ENCODE data around the gene KIRREL3.

Gene KIRREL3

GRCh38 chr11:126949066-126949891, 51.3 kb downstream of the KIRREL3 start:
- peak; percentile 83 for DNase-seq

DNA sequence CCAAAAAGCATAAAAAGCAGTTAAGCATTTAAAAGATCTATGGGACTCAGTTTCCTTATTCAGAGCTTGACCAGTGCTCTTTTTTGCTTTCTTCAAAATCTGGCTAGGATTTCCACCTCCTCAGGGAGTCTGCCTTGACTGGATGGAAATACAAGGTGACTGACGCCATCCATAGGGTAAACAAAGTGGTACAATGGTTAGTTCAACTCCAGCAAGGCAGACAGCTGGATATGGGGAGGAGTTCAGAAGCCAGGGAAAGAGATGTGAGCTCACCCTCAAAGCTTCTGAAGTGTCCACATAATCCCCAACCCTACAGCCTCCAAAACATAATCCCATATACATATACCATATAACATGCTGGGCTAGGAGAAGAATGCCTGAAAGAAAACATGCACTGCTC, 52.0 kb downstream of the KIRREL3 start:
- peak; percentile 25 for DNase-seq

DNA sequence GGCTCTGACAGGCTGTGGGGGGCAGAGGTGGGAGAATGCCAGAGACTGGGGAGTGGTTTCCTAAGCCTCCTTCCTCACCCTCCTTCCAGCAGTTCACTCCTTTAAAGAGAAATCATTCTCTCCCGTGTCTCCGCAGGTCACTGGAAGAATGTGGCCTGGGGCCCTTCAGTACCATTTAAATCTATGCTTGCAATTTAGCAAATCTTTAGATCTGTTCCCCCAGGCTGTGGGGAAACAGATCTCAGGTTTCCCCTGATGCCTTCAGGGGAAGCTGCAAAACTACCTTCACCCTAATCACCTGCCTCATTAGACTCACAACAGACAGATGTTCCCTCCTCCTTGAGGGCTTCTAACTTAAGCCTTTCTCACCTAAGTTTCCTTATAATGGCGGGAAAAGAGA, 55.3 kb downstream of the KIRREL3 start:
- DNase-seq: no peak

- DNase-seq: no peak
Observed at GRCh38 chr11:126943316-126943715, 57.3 kb downstream of the KIRREL3 start.

GRCh38 chr11:126942146-126942545, 58.4 kb downstream of the KIRREL3 start:
- no peak for DNase-seq

DNA sequence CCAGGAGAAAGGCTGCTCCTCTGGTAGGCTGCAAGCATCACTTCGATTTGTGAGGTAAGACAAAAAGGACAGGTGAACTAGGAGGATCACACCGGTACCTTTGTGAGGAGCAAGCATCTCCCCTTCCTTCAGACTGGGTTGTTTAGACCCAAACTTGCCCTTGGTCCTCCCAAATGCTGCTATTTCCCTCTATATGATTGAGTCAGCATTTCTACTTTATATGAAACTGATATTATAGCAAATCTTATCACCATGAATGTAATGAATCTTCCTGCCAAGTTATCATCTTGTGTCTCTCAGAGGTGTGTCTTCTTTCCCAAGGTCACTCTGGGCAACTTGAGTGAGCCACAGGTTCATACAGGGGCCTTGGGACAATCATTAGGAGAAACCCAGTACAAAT, 61.0 kb downstream of the KIRREL3 start:
- no peak for DNase-seq

DNA sequence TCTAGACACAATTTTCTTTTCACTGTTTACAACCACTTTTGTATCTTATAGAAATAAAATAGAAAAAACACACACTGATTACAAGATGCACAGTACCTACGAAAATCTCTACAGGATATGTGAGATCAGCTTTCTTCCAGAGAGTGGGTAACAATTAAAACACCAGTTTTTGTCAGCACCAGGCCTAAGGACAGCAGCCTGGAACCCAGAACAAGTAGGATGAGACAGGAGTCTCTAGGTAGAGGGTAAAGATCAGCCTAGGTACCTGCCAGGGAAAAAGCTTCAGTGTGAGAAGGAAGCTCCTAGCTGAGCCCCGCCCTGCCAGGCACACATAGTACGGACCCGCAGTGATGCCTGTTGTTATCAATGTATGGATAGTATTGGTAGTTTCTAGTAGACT, 61.9 kb downstream of the KIRREL3 start:
- no peak for DNase-seq

DNA sequence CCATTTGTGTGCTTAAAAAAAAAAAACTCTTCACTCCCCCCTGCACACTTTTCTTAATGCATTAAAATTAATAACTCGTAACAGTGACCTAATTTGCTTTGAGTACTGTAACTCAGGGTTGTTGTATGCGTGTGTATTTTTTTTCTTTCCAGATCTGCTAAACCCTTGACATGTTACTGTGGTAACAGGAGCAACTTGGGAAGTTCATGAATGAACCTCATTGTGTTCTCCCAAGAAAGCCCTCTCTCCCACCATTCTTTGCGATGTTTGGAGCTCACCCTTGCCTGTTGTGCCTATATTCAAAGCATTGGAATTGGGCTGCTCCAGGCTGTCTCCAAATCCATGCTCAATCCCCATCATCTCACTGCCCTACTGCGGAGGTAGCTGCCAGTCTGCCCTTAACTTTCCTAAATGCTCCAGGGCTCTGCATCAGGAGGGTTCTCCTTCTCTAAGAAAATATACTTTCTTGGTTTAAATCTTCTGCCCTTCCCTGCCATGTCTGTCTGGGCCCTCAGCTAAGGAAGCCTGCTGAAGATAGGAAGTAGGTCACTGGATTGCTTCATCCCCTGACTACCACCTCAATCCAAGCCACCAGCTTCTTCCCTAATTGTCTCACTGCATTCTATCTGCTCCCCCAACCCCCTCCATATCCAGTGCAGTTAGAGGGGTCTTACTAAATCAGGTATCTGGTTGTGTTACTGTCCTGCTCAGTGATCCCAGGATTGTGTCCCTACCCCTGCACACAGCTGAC, 70.3 kb downstream of the KIRREL3 start:
- DNase-seq: peak; percentile 11

- DNase-seq: peak; percentile 89
Observed at GRCh38 chr11:126929179-126930061, 71.2 kb downstream of the KIRREL3 start.

- peak; percentile 17 for DNase-seq
Observed at GRCh38 chr11:126927623-126928022, 72.9 kb downstream of the KIRREL3 start.

GRCh38 chr11:126926376-126926791, 74.2 kb downstream of the KIRREL3 start:
- peak; percentile 28 for DNase-seq

GRCh38 chr11:126925321-126926093, 75.1 kb downstream of the KIRREL3 start:
- DNase-seq: peak; percentile 47

DNA sequence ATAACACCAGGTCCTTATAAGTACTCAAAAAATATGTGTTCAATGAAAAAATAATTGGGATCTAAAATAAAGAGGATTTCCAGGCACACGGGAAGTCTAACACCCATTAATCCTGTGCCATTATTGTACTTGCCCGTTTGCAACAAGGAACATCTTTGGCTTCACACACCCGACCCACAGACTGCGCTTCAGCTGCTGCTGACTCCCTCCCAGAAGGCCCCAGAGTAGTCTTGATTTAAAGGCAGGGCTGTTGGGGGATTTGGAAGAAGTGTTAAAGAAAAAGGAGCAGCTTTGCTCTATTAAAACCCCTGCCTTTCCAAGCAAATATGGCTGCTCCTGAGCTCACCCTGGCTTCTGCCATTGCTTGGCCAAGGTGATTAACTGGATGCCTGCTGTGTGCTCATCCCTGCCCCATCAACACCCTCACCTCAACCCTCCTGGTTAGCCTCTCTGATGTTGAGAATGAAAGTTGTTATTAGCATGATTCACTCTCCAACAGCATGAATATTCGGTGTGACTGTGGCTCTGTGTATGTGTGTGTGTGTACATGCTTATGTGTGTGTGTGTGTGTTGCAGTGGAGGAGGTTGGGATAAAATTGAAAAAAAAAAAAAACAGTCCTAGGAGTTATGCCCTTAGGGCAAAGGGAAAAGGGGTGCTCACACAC, 76.1 kb downstream of the KIRREL3 start:
- peak; percentile 31 for DNase-seq

GRCh38 chr11:126920833-126921232, 79.7 kb downstream of the KIRREL3 start:
- DNase-seq: no peak

DNA sequence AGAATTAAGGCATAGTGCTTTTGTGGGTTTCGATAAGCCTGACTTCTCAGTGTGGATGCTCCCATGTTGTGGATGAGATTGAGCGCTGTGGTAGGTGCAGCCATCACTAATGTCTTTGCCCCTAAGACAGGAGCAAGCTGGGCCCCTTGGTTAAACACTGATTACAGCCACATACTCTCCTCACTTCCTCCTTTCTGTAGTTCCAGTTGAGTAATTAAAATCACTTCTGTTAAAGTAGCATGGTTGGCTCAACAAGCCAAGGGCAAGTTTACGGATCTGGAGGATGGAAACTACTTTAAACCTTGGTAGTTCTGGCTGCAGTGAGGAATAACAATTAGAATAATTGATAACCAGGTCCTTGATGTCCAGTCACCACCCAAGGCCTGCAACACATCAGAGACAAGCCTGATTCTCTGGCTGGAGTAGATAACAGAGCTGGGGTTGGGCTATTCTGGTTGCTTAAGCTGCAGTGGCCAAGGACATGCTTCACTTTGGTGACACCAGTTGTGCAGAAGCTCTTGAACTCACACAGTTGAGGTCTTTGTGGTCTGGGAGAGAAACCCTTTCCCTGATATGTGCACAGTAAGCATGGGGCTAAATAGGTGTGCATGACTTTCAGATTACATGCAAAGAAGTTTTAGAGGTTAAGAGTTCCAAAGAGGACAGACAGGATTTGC, 81.3 kb downstream of the KIRREL3 start:
- no peak for DNase-seq

DNA sequence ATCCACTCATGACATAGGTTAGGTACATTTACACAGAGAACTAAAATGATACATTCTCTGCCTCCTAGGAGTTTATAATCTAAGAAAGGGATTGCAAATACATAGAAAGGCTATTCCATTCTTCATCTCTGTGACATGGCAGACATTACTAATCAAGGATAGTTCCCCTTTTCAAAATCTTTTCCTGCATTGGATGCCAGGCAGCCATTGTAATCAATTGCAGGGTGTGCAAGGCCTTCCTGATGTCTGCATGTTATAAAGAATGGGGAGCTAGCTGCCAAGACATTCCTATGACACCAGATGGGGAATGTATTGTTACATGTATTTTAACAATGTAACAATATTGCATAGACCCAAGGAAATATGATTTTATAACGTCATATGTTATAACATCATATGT, 82.0 kb downstream of the KIRREL3 start:
- DNase-seq: peak; percentile 76

DNA sequence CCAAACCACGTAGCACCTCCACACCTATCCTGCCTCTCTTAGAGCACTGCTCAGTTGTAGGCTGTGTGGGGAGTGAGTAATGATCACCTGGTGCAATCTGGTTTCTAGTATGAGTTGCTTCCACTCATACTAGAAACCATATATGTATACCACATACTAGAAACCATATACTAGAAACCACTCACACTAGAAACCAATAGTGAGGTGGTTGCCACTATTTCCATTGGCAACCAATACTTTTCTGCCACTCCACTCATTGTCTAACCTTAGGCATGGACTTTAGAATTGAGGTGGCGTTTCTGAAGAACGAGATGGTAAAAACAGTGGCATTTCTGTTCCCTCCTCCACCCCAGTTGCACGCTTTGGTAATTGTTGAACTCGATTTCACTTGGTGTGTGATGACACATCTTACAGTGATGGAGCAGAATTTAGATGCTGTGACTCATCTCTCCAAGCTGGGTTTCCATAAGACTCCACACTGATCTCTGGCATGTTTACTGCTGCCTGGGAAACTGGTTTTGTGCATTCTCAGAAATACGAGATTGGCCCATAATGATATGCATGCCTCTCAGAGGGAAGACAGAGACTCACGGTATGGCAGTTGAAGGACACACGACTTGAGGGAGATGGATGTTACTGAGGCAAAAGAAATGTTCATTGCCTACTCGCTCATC, 82.9 kb downstream of the KIRREL3 start:
- peak; percentile 99 for DNase-seq

GRCh38 chr11:126915430-126915829, 85.1 kb downstream of the KIRREL3 start:
- DNase-seq: no peak

DNA sequence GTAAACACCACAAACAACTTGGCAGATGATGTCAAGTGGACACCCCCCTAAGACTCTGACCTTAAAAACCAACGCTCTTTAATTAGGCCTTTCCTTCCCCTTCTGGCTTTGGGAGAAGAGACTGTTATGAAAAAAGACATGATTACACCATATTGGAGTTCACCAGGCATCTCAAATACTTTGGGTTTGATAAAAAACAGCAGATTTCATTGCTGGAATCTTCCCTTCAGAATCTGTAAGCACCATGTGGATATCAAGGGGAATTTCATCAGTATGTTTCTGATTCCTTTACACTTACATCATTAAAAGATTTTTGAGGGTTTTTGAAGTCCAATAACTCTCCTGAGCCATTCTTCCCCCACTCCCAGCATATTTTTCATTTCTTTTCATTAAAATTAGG, 85.6 kb downstream of the KIRREL3 start:
- peak; percentile 85 for DNase-seq

DNA sequence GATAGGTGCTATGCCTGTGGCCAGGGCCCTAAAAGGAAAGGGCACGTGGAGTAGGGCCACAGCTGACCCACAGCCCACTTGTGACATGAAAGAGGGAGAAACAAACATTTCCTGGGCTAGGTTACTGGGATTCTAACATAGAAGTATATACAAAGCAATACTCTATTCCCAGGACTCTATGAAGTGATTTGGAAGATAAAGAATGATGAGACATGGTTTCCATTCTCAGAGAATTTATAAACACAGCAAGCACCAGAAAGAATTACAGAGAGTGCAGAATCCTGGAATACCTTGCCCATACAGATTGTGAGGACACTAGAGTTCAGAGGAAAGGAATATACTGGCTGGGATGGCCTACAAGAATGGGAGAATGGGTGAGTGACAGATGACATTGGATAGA, 86.4 kb downstream of the KIRREL3 start:
- no peak for DNase-seq

- DNase-seq: no peak
Observed at GRCh38 chr11:126904520-126904919, 96.0 kb downstream of the KIRREL3 start.
